ENCODE data around the gene CHMP6. TPM values are rescaled to one million over a fixed set of nuclear protein-coding genes. Genes with fewer than 3 reads are reported as not detected.

CHMP6 gene
- total RNA-seq, 1 donor from 2014 or later = 29.1 TPM

GRCh38 chr17:80946449-80946848 is 45.2 kb upstream of the CHMP6 start:
- DNase-seq (ENCODE audit: extremely low spot score, unreplicated experiment) = no peak
- Mint-ChIP-seq H3K36me3 (peaks cover 23% of the 10 kb centered on the region), H3K27me3 (no peaks in the 10 kb centered on the region), H3K27ac (no peak overlapping the region), H3K4me1 (ENCODE audit: unreplicated experiment) (no peaks in the 10 kb centered on the region), H3K4me3 (no peak overlapping the region), H3K9me3 (no peaks in the 10 kb centered on the region)
- no peak for TF ChIP-seq CTCF (conservative IDR thresholded peaks at IDR 0.05)

DNA sequence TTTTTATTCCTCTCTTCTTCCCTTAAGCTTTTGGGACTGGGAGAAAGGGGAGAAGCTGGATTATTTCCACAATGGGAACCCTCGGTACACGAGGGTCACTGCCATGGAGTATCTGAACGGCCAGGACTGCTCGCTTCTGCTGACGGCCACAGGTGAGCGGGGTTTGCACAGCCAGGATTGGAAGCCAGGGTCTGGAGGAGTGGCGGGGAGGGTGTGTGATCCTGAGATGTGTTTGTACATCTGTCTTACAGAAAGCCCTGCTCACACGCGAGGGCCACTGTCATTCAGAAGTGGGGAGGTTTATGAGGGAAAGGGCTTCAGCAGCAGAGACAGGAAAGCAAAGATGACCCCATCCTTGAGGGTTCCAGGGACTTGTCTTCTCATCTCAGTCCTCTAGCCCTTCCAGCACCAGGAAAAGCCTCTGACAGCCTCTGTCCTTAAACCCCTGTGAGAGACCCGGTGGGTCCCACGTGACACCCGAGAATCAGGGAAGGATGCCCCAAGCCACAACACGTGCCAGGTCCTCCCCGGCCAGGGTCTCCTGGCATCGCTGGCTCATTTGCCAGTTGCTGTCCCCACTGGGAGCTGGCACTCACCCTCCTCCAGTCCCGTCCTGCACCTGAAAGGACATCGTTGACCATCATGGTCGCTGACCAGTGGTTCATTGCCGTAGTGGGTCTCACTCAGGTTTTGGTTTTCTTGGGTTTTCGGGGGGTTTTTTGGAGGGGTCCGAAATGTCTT is 44.3 kb upstream of the CHMP6 start:
- H3K27me3 Mint-ChIP-seq = no peaks in the 10 kb centered on the region

GRCh38 chr17:80948019-80948975 is 43.3 kb upstream of the CHMP6 start:
- Mint-ChIP-seq H3K36me3 (peaks cover 19% of the 10 kb centered on the region), H3K9me3 (no peaks in the 10 kb centered on the region), H3K27me3 (no peaks in the 10 kb centered on the region), H3K27ac (no peak overlapping the region), H3K4me3 (no peak overlapping the region), H3K4me1 (ENCODE audit: unreplicated experiment) (no peaks in the 10 kb centered on the region)
- no peak for TF ChIP-seq CTCF (conservative IDR thresholded peaks at IDR 0.05)
- DNase-seq (ENCODE audit: extremely low spot score, unreplicated experiment) = no peak

More for the DNA sequence above, 44.3 kb upstream of the CHMP6 start:
- H3K36me3 Mint-ChIP-seq = peaks cover 22% of the 10 kb centered on the region
- no peak overlapping the region for H3K27ac Mint-ChIP-seq
- no peak overlapping the region for H3K4me3 Mint-ChIP-seq
- no peak for DNase-seq (ENCODE audit: extremely low spot score, unreplicated experiment)
- no peaks in the 10 kb centered on the region for H3K9me3 Mint-ChIP-seq
- no peaks in the 10 kb centered on the region for H3K4me1 Mint-ChIP-seq (ENCODE audit: unreplicated experiment)
- no peak for TF ChIP-seq CTCF (conservative IDR thresholded peaks at IDR 0.05)

GRCh38 chr17:80948976-80949450 is 42.6 kb upstream of the CHMP6 start:
- Mint-ChIP-seq H3K4me1 (ENCODE audit: unreplicated experiment) (no peaks in the 10 kb centered on the region), H3K4me3 (no peak overlapping the region), H3K36me3 (peaks cover 18% of the 10 kb centered on the region), H3K27me3 (no peaks in the 10 kb centered on the region), H3K27ac (no peak overlapping the region), H3K9me3 (no peaks in the 10 kb centered on the region)
- no peak for TF ChIP-seq CTCF (conservative IDR thresholded peaks at IDR 0.05)
- no peak for DNase-seq (ENCODE audit: extremely low spot score, unreplicated experiment)

GRCh38 chr17:80949451-80950421 is 41.9 kb upstream of the CHMP6 start:
- peaks cover 14% of the 10 kb centered on the region for H3K36me3 Mint-ChIP-seq
- H3K4me3 Mint-ChIP-seq = no peak overlapping the region
- H3K9me3 Mint-ChIP-seq = no peaks in the 10 kb centered on the region
- H3K27ac Mint-ChIP-seq = no peak overlapping the region
- DNase-seq (ENCODE audit: extremely low spot score, unreplicated experiment) = no peak
- H3K27me3 Mint-ChIP-seq = no peaks in the 10 kb centered on the region
- peak; percentile 26 for TF ChIP-seq CTCF (conservative IDR thresholded peaks at IDR 0.05)
- H3K4me1 Mint-ChIP-seq (ENCODE audit: unreplicated experiment) = no peaks in the 10 kb centered on the region
